ENCODE measurements around the gene SERGEF.

SERGEF gene

DNA sequence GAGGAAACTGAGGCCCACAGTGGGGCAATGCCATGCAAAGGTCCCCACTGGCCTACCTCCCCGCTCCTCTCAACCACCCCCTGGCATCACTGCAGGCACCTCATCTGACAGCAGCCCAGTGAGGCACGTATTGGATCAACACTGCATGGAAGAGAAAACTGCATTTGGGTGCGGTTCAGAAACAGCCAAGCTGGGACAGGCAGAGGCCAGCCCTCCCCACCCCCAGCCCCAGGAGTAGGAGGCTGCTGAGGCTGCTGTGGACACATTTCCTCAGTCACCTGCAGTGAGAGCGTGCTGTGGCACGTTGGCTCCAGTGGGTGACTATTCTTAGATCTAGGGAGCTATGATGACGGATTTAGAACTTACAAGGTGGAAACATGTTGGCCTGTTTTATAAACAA lies 214.6 kb downstream of the SERGEF start:
- TF ChIP-seq, protein P1, sequence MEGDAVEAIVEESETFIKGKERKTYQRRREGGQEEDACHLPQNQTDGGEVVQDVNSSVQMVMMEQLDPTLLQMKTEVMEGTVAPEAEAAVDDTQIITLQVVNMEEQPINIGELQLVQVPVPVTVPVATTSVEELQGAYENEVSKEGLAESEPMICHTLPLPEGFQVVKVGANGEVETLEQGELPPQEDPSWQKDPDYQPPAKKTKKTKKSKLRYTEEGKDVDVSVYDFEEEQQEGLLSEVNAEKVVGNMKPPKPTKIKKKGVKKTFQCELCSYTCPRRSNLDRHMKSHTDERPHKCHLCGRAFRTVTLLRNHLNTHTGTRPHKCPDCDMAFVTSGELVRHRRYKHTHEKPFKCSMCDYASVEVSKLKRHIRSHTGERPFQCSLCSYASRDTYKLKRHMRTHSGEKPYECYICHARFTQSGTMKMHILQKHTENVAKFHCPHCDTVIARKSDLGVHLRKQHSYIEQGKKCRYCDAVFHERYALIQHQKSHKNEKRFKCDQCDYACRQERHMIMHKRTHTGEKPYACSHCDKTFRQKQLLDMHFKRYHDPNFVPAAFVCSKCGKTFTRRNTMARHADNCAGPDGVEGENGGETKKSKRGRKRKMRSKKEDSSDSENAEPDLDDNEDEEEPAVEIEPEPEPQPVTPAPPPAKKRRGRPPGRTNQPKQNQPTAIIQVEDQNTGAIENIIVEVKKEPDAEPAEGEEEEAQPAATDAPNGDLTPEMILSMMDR (conservative IDR thresholded peaks at IDR 0.05; ENCODE audit: low read depth, low read length), result no peak
- no peak overlapping the region for H3K4me3 ChIP-seq (ENCODE audit: low read length)
- no peak for DNase-seq (ENCODE audit: low read depth)

DNA sequence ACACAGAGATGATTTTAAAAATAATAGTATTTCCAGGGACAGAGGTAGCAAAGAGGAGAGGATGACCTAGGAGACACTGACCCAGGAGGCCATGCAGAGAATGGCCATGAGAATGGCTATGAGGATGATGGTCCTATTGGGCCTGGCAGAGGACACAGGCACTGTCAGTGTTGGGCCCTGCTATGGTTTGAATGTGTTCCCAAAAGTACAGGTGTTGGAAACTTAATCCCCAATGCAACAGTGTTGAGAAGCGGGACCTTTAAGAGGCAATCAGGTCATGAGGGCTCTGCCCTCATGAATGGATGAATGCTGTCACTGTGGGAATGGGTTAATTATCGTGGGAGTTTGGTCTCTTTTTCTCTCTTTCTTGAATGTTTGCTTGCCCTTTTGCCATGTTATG lies 216.7 kb downstream of the SERGEF start:
- TF ChIP-seq, protein P1 (conservative IDR thresholded peaks at IDR 0.05; ENCODE audit: low read depth, low read length), result no peak
- H3K4me3 ChIP-seq (ENCODE audit: low read length), result no peak overlapping the region
- DNase-seq (ENCODE audit: low read depth), result no peak

DNA sequence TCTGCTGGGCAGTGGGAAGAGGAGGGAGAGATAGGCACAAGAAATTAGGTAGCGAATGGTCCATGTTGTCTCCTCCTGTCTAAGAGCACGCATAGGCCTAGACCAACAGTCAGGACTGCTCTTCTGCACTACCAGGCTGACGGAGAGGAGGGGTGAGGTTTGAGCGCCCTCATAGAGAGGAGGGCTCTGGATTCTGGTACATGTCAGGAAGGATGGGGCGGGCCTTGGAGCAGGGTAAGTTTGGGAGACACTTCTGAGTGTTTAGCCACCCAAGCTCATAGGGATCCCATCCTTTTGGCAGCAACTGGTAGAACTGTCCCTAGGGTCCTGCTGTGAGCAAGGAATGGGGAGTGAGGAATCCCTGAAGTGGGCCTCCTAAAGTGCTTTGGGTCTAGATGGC lies 217.9 kb downstream of the SERGEF start:
- no peak for DNase-seq (ENCODE audit: low read depth)
- TF ChIP-seq, protein P1 (conservative IDR thresholded peaks at IDR 0.05; ENCODE audit: low read depth, low read length), result no peak
- no peak overlapping the region for H3K4me3 ChIP-seq (ENCODE audit: low read length)

DNA sequence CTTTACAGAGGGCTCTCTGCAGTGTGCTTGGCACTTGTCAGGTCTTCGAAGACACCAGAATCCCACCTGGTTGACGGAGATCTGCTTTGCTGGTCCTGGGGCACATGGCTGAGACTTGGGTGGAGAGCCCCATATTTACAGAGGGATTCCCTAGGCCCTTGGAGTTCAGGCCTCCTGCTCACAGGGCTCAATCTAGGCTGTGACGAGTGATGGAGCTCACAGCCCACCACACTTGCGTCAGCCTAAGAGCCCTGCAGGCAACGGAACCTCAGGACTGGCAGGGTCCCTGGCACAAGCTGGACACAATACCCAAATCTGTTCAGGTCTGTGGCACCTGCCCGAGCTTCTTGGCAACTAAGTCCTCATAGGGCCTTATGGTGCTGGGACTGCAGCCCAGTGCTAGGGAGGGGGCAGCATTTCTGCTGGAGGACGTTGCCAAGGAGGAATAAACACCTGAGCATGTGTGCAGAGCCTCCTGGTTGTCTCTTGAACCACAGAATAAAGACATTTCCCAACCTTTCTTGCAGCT lies 219.1 kb downstream of the SERGEF start:
- TF ChIP-seq, protein P1 (conservative IDR thresholded peaks at IDR 0.05; ENCODE audit: low read depth, low read length), result no peak
- no peak overlapping the region for H3K4me3 ChIP-seq (ENCODE audit: low read length)
- no peak for DNase-seq (ENCODE audit: low read depth)

DNA sequence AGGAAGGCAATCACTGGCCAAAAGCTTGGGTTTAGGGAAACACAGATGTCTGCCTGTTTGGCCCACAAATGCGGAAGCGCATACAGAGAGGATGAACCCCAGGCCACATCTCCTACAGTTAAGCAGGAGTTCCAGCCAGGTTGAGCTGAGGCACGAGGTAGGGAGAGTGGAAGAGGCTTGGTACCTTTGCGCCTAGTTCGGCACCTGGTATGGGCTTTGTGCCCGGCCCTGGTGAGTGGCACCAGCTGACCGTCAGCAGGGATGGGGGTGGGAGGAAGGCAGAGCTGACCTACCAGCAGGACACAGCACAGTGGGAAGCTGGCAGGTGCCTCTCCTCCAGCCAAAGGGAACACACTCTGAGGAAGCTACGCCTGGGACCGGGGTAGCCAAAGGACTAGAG lies 220.7 kb downstream of the SERGEF start:
- DNase-seq (ENCODE audit: low read depth), result no peak
- TF ChIP-seq, protein P1 (conservative IDR thresholded peaks at IDR 0.05; ENCODE audit: low read depth, low read length), result no peak
- no peak overlapping the region for H3K4me3 ChIP-seq (ENCODE audit: low read length)

DNA sequence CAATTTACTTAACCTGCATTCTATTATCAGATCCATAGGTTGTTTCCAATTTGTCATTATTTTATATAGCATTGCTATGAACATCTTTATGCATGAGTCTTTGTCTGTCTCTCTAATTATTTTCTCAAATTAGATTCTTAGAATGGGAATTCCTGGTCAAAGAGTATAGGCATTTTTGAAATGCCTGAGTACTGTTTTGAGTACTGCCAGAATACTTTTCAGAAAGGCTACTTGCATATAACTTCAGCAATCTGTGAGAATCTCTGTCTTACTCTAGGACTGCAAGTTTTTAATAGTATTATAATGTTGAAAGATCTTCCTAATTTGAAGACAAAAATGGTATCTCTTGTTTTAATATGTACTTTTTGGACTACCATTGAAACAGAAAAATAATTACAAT lies 221.7 kb downstream of the SERGEF start:
- DNase-seq (ENCODE audit: low read depth), result no peak
- H3K4me3 ChIP-seq (ENCODE audit: low read length), result no peak overlapping the region
- TF ChIP-seq, protein P1 (conservative IDR thresholded peaks at IDR 0.05; ENCODE audit: low read depth, low read length), result no peak

DNA sequence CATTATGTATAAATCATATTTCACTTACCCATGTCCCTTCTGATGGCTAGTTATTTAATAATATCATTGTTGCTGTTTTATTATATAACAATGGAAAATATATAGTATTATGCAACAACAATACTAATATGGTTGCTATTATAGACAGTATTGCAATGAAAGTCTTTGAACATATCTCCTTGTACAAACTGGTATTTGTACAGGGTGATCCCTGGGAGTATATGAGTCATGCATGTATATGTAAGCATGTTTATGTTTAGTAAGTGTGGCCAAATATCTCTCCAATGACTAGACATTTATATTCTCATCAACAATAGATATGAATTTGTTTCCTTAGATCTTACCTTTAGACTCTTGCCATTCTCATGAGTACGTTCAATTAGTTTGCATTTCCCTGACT lies 222.4 kb downstream of the SERGEF start:
- no peak overlapping the region for H3K4me3 ChIP-seq (ENCODE audit: low read length)
- DNase-seq (ENCODE audit: low read depth), result no peak
- TF ChIP-seq, protein P1 (conservative IDR thresholded peaks at IDR 0.05; ENCODE audit: low read depth, low read length), result no peak
